Muscle layer of colon (tissue), 2 donors: ENCODE measurements around the gene TAF11L12.
"Not testable (repeated sequence)": the region's sequence is repeated elsewhere in the genome, so short reads cannot be mapped to it uniquely, and the experiment has no call there.

Source experiments
- H3K27ac ChIP-seq: one replicate; pipeline ENCODE4 v1.7.0; 2013; ENCODE audit warnings: low read depth, mild to moderate bottlenecking, low read length, moderate library complexity
- H3K27me3 ChIP-seq, 2 donors: one replicate each; pipeline ENCODE4 v1.7.0; 2013; ENCODE audit warnings: low read length in 2 of 2, mild to moderate bottlenecking in 2 of 2; ENCODE audit not compliant: insufficient read depth in 2 of 2, control insufficient read depth in 1 of 2
- H3K36me3 ChIP-seq: one replicate; pipeline ENCODE4 v1.7.0; 2013; ENCODE audit warnings: mild to moderate bottlenecking, low read length; ENCODE audit not compliant: insufficient read depth
- H3K4me1 ChIP-seq: one replicate; pipeline ENCODE4 v1.7.0; 2013; ENCODE audit warnings: mild to moderate bottlenecking, low read length; ENCODE audit not compliant: insufficient read depth
- H3K4me3 ChIP-seq, 2 donors: one replicate each; pipeline ENCODE4 v1.7.0; 2013; ENCODE audit warnings: low read length in 2 of 2, low read depth in 1 of 2, mild to moderate bottlenecking in 1 of 2, moderate library complexity in 1 of 2
- H3K9ac ChIP-seq: one replicate; pipeline ENCODE4 v1.7.0; 2013; ENCODE audit warnings: low read length
- H3K9me3 ChIP-seq: one replicate; pipeline ENCODE4 v1.7.0; 2013; ENCODE audit warnings: mild to moderate bottlenecking, low read length
- donor health status: abdominal sarcoma.
- donor health status: Adenocarcinoma of cecum.

Gene TAF11L12

GRCh38 chr5:17610092-17610491, at the start of gene TAF11L12:
TSS of gene TAF11L12 (plus strand) at chr5:17610392.
- not testable (repeated sequence) for H3K4me1 ChIP-seq, H3K9ac ChIP-seq, H3K27me3 ChIP-seq, H3K36me3 ChIP-seq, H3K4me3 ChIP-seq, H3K27ac ChIP-seq, H3K9me3 ChIP-seq

DNA sequence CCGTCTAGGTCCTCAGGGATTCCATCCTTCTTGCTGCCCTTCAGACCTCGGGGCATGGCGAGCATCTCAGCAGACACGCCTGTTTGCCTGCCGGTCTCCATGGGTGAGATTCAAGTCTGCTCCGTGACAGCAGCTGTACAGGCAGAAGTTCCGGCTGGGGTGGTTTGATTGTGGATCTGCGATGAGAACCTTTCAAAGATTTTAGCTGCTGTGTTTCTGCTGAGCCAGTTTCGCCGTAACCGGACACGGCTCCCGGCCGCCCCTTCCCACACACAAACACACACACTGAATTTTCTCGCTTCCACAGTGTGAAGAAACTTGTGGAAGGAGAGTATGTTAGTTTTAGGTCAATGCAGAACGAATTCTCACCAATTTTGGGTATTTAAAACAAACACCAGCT, 24.5 kb upstream of the TAF11L12 start, which contains the start of gene TAF11L7:
Gene TAF11L7, minus strand, starts transcription at position 101 of the 400 bp plus-strand sequence.
- H3K4me3 ChIP-seq, H3K36me3 ChIP-seq, H3K9ac ChIP-seq, H3K9me3 ChIP-seq, H3K27ac ChIP-seq, H3K4me1 ChIP-seq, H3K27me3 ChIP-seq: not testable (repeated sequence)

DNA sequence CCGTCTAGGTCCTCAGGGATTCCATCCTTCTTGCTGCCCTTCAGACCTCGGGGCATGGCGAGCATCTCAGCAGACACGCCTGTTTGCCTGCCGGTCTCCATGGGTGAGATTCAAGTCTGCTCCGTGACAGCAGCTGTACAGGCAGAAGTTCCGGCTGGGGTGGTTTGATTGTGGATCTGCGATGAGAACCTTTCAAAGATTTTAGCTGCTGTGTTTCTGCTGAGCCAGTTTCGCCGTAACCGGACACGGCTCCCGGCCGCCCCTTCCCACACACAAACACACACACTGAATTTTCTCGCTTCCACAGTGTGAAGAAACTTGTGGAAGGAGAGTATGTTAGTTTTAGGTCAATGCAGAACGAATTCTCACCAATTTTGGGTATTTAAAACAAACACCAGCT, 19.3 kb upstream of the TAF11L12 start, which contains the start of gene TAF11L8:
Gene TAF11L8, minus strand, starts transcription at position 101 of the 400 bp plus-strand sequence.
- not testable (repeated sequence) for H3K27ac ChIP-seq, H3K4me1 ChIP-seq

GRCh38 chr5:17594255-17594654, 15.9 kb upstream of the TAF11L12 start, which contains the start of gene TAF11L9:
TSS of gene TAF11L9 (minus strand) at chr5:17594394.
- H3K36me3 ChIP-seq, result not testable (repeated sequence)

More for the DNA sequence above, 19.3 kb upstream of the TAF11L12 start, which contains the start of gene TAF11L8:
- not testable (repeated sequence) for H3K4me3 ChIP-seq, H3K9ac ChIP-seq, H3K27me3 ChIP-seq, H3K9me3 ChIP-seq, H3K36me3 ChIP-seq

DNA sequence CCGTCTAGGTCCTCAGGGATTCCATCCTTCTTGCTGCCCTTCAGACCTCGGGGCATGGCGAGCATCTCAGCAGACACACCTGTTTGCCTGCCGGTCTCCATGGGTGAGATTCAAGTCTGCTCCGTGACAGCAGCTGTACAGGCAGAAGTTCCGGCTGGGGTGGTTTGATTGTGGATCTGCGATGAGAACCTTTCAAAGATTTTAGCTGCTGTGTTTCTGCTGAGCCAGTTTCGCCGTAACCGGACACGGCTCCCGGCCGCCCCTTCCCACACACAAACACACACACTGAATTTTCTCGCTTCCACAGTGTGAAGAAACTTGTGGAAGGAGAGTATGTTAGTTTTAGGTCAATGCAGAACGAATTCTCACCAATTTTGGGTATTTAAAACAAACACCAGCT, 12.5 kb upstream of the TAF11L12 start, which contains the start of gene TAF11L10:
Gene TAF11L10, minus strand, starts transcription at position 101 of the 400 bp plus-strand sequence.
- not testable (repeated sequence) for H3K9me3 ChIP-seq, H3K9ac ChIP-seq, H3K27me3 ChIP-seq, H3K36me3 ChIP-seq, H3K4me1 ChIP-seq, H3K4me3 ChIP-seq, H3K27ac ChIP-seq

More at GRCh38 chr5:17594255-17594654, 15.9 kb upstream of the TAF11L12 start, which contains the start of gene TAF11L9:
- not testable (repeated sequence) for H3K9ac ChIP-seq, H3K4me1 ChIP-seq, H3K9me3 ChIP-seq, H3K4me3 ChIP-seq, H3K27ac ChIP-seq, H3K27me3 ChIP-seq

- not testable (repeated sequence) for H3K27me3 ChIP-seq, H3K9ac ChIP-seq, H3K9me3 ChIP-seq, H3K4me3 ChIP-seq, H3K27ac ChIP-seq, H3K4me1 ChIP-seq, H3K36me3 ChIP-seq
Measured at GRCh38 chr5:17603880-17604279, 6.3 kb upstream of the TAF11L12 start, which contains the start of gene TAF11L11. TSS of gene TAF11L11 (plus strand) at chr5:17604183.

DNA sequence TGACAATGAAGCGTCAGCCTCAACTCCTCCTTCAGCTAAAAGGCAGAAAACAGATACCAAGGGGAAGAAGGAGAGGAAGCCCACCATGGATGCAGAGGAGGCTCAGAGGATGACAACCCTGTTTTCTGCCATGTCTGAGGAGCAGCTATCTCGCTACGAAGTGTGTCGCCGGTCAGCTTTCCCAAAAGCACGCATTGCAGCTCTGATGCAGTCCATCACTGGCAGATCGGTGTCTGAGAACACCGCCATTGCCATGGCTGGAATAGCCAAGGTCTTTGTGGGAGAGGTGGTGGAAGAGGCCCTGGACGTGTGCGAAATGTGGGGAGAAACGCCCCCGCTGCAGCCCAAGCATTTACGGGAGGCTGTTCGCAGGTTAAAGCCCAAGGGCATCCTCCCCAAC, 5.2 kb upstream of the TAF11L12 start:
- Histone ChIP-seq H3K27ac (no peak overlapping the region), H3K9ac (no peak overlapping the region), H3K36me3 (no peaks in the 10 kb centered on the region), H3K27me3 (no peaks in the 10 kb centered on the region), H3K9me3 (no peaks in the 10 kb centered on the region), H3K4me1 (no peaks in the 10 kb centered on the region), H3K4me3 (no peak overlapping the region)

DNA sequence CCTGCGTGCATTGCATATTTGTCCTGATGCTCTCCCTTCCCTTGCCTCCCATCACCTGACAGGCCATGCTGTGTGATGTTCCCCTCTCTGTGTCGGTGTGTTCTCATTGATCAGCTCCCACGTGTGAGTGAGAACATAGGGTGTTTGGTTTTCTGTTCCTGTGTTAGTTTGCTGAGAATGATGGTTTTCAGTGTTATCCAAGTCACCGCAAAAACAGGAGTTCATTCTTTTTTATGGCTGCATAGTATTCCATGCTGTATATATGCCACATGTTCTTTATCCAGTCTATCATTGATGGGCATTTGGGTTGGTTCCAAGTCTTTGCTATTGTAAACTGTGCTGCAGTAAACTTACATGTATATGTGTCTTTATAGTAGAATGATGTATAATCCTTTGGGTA, 2.7 kb upstream of the TAF11L12 start:
- not testable (repeated sequence) for H3K36me3 ChIP-seq, H3K27me3 ChIP-seq, H3K4me3 ChIP-seq, H3K4me1 ChIP-seq, H3K9me3 ChIP-seq, H3K9ac ChIP-seq, H3K27ac ChIP-seq

DNA sequence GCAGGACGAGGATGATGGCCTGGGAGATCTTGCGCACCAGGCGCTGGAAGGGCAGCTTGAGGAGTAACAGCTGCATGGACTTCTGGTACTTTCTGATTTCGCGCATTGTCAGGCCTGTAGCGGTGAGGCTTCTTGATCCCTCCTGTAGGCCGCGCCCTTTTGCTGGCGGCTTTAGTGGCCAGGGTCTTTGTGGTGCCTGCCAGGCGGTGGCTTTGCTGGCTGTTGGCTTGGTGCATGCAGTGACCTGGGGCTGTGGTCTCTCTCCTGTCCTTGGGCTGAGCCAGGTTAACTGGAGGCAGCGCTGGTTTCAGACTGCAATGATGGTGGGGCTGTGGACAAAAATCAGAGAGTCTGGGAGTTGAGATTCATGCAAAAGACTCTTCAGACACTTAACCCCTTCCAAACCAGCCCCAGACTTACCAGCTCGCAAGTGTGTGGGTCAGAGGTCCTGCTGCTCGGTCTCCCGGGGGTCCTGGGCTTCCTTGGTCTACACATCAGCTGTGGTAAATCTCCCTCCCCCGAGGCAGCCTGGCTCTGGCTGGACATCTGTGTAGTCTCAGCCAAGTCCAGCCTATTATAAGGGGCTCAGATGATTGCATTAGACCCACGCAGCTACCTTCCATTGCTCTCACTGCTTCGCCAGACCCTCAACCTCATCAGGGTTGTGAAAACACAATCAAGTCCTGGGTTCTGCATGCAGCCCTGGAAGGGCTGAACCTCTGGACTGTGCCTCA, 4.8 kb downstream of the TAF11L12 start:
- H3K27me3 ChIP-seq, result no peaks in the 10 kb centered on the region
- H3K4me3 ChIP-seq, result no peak overlapping the region
- no peaks in the 10 kb centered on the region for H3K4me1 ChIP-seq
- H3K36me3 ChIP-seq, result no peaks in the 10 kb centered on the region
- no peak overlapping the region for H3K27ac ChIP-seq
- H3K9me3 ChIP-seq, result no peaks in the 10 kb centered on the region
- no peak overlapping the region for H3K9ac ChIP-seq

DNA sequence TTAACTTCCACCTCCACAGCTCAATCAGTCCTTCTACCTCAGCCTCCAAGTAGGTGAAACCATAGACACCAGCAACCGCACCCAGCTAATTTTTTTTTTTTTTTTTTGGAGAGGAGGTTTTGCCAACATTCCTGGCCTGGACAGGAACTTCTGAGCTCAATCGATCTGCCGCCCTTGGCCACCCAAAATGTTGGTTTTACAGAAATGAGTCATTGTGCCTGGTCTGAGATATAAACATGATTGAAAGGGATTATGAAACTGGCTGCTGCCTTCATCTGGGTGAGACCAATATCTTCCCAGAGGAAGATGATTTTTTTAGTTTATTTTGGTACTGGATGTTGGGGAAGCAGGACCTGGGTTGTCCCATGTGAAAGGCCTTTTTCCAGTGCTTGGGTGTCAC, 9.2 kb downstream of the TAF11L12 start:
- no peak overlapping the region for H3K4me3 ChIP-seq
- no peak overlapping the region for H3K27ac ChIP-seq
- no peak overlapping the region for H3K9ac ChIP-seq
- no peaks in the 10 kb centered on the region for H3K9me3 ChIP-seq
- H3K27me3 ChIP-seq, result no peaks in the 10 kb centered on the region
- no peaks in the 10 kb centered on the region for H3K4me1 ChIP-seq
- no peaks in the 10 kb centered on the region for H3K36me3 ChIP-seq

GRCh38 chr5:17620627-17621026, 10.4 kb downstream of the TAF11L12 start:
- Histone ChIP-seq H3K9ac (no peak overlapping the region), H3K27me3 (no peaks in the 10 kb centered on the region), H3K27ac (no peak overlapping the region), H3K4me3 (no peak overlapping the region), H3K36me3 (no peaks in the 10 kb centered on the region), H3K4me1 (no peaks in the 10 kb centered on the region), H3K9me3 (no peaks in the 10 kb centered on the region)

DNA sequence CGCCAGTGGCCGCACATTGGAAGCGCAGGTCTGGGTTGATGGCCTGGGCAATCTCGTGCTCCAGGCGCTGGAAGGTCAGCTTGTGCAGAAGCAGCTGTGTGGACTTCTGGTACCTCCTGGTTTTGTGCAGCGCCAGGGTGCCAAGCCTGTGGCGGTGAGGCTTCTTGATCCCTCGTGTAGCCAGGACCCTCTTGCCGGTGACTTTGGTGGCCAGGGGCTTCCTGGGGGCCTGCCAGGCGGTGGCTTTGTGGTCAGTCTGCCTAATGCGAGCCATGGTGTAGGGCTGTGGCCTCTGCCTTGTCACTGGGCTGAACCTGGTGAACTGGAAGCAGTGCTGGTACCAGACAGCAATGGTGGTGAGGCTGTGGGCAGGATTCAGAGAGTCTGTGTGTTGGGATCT, 15.5 kb downstream of the TAF11L12 start:
- H3K36me3 ChIP-seq, result no peaks in the 10 kb centered on the region
- no peak overlapping the region for H3K27ac ChIP-seq
- no peaks in the 10 kb centered on the region for H3K4me1 ChIP-seq
- H3K9ac ChIP-seq, result no peak overlapping the region
- no peak overlapping the region for H3K4me3 ChIP-seq
- H3K27me3 ChIP-seq, result no peaks in the 10 kb centered on the region
- H3K9me3 ChIP-seq, result no peaks in the 10 kb centered on the region
